Peyer's patch (tissue), 4 donors: ENCODE data around the gene POLR2I. TPM values are rescaled to one million over a fixed set of nuclear protein-coding genes. Genes with fewer than 3 reads are reported as not detected.

ENCODE experiments used
- DNase-seq, 3 donors: peaks; one replicate each; pipeline ENCODE4 v3.0.0-alpha.2; 2017 to 2019
- H3K27ac ChIP-seq, 4 donors: fragments of 200-600 bp; sonication (generic); one replicate each; pipeline ENCODE4 v1.5.1; 2016 to 2019
- H3K27me3 ChIP-seq, 2 donors: fragments of 200-600 bp; sonication (generic); one replicate each; pipeline ENCODE4 v1.5.1; 2019
- H3K36me3 ChIP-seq, 3 donors: fragments of 200-600 bp; sonication (generic); one replicate each; pipeline ENCODE4 v1.5.1; 2016 to 2019
- H3K4me1 ChIP-seq, 4 donors: fragments of 200-600 bp; sonication (generic); one replicate each; pipeline ENCODE4 v1.5.1; 2016 to 2019
- H3K4me3 ChIP-seq, 4 donors: fragments of 200-600 bp; sonication (generic); 1 replicate in 3 of 4; 2 replicates in 1 of 4; pipeline ENCODE4 v1.5.1; 2016 to 2019; ENCODE audit warnings: mild to moderate bottlenecking in 1 of 4
- H3K9me3 ChIP-seq, 4 donors: fragments of 200-600 bp; sonication (generic); one replicate each; pipeline ENCODE4 v1.5.1; 2016 to 2019; ENCODE audit warnings: mild to moderate bottlenecking in 1 of 4
- CTCF ChIP-seq, 6 experiments: fragments of 450-650 bp in 4 of 6; fragments of 200-600 bp in 2 of 6; sonication (generic) in 1 of 6; IDR thresholded peaks; one replicate each; pipeline ENCODE4 v1.5.1; 2017 to 2019; ENCODE audit warnings: antibody characterized with exemption in 6 of 6, mild to moderate bottlenecking in 3 of 6, moderate library complexity in 1 of 6
- POLR2A ChIP-seq, 2 donors: fragments of 450-650 bp; IDR thresholded peaks; one replicate each; pipeline ENCODE4 v1.5.1; 2017; ENCODE audit warnings: antibody characterized with exemption in 2 of 2, mild to moderate bottlenecking in 2 of 2, moderate library complexity in 2 of 2
- total RNA-seq, 4 donors: library from RNA; depleted of rRNA; stranded (reverse); fragments of >200 nt; gene quantifications; one replicate each; pipeline ENCODE4 v1.1.0, GENCODE V29; 2016

POLR2I gene
- total RNA-seq, 4 donors from 2014 or later, result 20.7 to 32.0 (median 26.8) TPM

GRCh38 chr19:36115453-36116343 is 1.0 kb upstream of the POLR2I start, which contains the start of gene TBCB:
Gene TBCB (plus strand): TSS chr19:36115468. CDS start chr19:36115561, 93 bp downstream.
- peak; percentile 92 to 95 (median 93) for DNase-seq
- TF ChIP-seq CTCF (IDR thresholded peaks at IDR 0.05) (no peak), POLR2A (IDR thresholded peaks at IDR 0.05) (peak in 1 of 2 donors; percentile 11)

GRCh38 chr19:36113894-36114720 is 568 bp downstream of the POLR2I start:
- peak in 2 of 3 donors; percentile 19 to 51 for DNase-seq
- Histone ChIP-seq H3K27ac (peak overlapping the region; percentile 81 to 95 (median 88)), H3K9me3 (no peaks in the 10 kb centered on the region), H3K36me3 (peaks cover 0 to 26% (median 0%) of the 10 kb centered on the region in 3 donors), H3K4me3 (peak overlapping the region; percentile 60 to 95 (median 80)), H3K4me1 (peaks cover 4 to 22% (median 15%) of the 10 kb centered on the region in 4 donors), H3K27me3 (no peaks in the 10 kb centered on the region)
- peak in 1 of 6 experiments; percentile 17 for TF ChIP-seq CTCF (IDR thresholded peaks at IDR 0.05)
- no peak for TF ChIP-seq POLR2A (IDR thresholded peaks at IDR 0.05)

More at GRCh38 chr19:36115453-36116343, 1.0 kb upstream of the POLR2I start, which contains the start of gene TBCB:
- Histone ChIP-seq H3K4me3 (peak within 1 kb of the TSS; percentile 60 to 95 (median 80)), H3K27me3 (no peaks in the 10 kb centered on the region), H3K36me3 (peaks cover 0 to 36% (median 0%) of the 10 kb centered on the region in 3 donors), H3K4me1 (peaks cover 4 to 22% (median 15%) of the 10 kb centered on the region in 4 donors), H3K27ac (peak within 1 kb of the TSS; percentile 81 to 95 (median 88)), H3K9me3 (no peaks in the 10 kb centered on the region)

GRCh38 chr19:36113425-36113824 is 1.2 kb downstream of the POLR2I start:
- no peaks in the 10 kb centered on the region for H3K27me3 ChIP-seq
- no peaks in the 10 kb centered on the region for H3K9me3 ChIP-seq
- TF ChIP-seq POLR2A (IDR thresholded peaks at IDR 0.05), result no peak
- no peak for TF ChIP-seq CTCF (IDR thresholded peaks at IDR 0.05)
- DNase-seq, result no peak
- H3K4me3 ChIP-seq, result peak overlapping the region in 3 of 4 donors; percentile 60 to 95 (median 85)
- H3K4me1 ChIP-seq, result peaks cover 4 to 22% (median 15%) of the 10 kb centered on the region in 4 donors
- peaks cover 0 to 20% (median 0%) of the 10 kb centered on the region in 3 donors for H3K36me3 ChIP-seq
- no peak overlapping the region for H3K27ac ChIP-seq

GRCh38 chr19:36112678-36113077 is 2.0 kb downstream of the POLR2I start:
- H3K36me3 ChIP-seq, result peaks cover 0 to 13% (median 0%) of the 10 kb centered on the region in 3 donors
- TF ChIP-seq CTCF (IDR thresholded peaks at IDR 0.05) (no peak), POLR2A (IDR thresholded peaks at IDR 0.05) (no peak)
- H3K27me3 ChIP-seq, result no peaks in the 10 kb centered on the region
- no peak overlapping the region for H3K4me3 ChIP-seq
- no peak overlapping the region for H3K27ac ChIP-seq
- H3K4me1 ChIP-seq, result peaks cover 4 to 22% (median 15%) of the 10 kb centered on the region in 4 donors
- H3K9me3 ChIP-seq, result no peaks in the 10 kb centered on the region
- no peak for DNase-seq

- Histone ChIP-seq H3K4me1 (peaks cover 2 to 15% (median 10%) of the 10 kb centered on the region in 4 donors), H3K27ac (no peak overlapping the region), H3K4me3 (no peak overlapping the region), H3K27me3 (no peaks in the 10 kb centered on the region), H3K36me3 (peaks cover 0 to 13% (median 0%) of the 10 kb centered on the region in 3 donors), H3K9me3 (no peaks in the 10 kb centered on the region)
- no peak for DNase-seq
- TF ChIP-seq CTCF (IDR thresholded peaks at IDR 0.05) (no peak), POLR2A (IDR thresholded peaks at IDR 0.05) (no peak)
Measured at GRCh38 chr19:36111200-36111539, 3.5 kb downstream of the POLR2I start.
